D721Med (cell line): ENCODE results near the gene NAXD.

Experiments
- DNase-seq: peaks from one replicate; pipeline ENCODE4 v3.0.0; 2011; ENCODE audit warnings: low spot score; ENCODE audit not compliant: insufficient read length
- FAIRE-seq: peaks from 2 replicates; lab custom pipeline; 2011; peaks lifted over from hg19 to GRCh38; lab: Jason Lieb, UNC
- TF ChIP-seq, protein P1 (sequence below): IDR thresholded peaks from 2 replicates; pipeline ENCODE4 v1.5.1; 2012; ENCODE audit warnings: mild to moderate bottlenecking, control low read depth; ENCODE audit not compliant: insufficient read depth; ENCODE audit errors: missing control alignments

The NAXD gene

DNA sequence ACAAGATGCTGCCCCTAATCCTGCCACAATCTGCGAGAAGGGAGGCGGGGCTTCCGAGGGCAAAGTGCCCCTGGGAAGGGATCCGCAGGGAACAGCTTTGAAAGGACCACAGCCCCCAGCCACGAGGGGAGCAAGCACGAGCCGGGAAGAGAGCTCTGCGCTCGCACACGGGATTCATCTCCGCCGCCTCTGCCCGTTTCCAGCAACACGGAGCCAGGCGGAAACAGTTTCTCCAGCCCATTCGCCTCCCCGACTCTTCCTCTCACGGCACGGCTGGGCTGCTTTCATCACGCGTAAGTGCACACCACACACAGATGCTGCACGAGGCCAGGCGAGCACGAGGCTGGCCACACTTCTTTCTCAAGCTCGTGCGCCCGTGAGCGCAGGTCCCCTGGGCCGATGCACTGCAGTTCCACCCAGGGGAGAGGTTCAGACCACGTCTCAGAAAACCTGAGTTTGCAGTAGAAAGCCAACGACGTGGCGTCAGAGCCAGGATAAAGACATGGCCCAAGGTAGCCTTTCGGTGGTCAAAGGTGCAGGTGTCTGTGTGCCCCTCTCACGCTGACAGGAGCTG lies 33.6 kb downstream of the NAXD start:
- TF ChIP-seq, protein P1, sequence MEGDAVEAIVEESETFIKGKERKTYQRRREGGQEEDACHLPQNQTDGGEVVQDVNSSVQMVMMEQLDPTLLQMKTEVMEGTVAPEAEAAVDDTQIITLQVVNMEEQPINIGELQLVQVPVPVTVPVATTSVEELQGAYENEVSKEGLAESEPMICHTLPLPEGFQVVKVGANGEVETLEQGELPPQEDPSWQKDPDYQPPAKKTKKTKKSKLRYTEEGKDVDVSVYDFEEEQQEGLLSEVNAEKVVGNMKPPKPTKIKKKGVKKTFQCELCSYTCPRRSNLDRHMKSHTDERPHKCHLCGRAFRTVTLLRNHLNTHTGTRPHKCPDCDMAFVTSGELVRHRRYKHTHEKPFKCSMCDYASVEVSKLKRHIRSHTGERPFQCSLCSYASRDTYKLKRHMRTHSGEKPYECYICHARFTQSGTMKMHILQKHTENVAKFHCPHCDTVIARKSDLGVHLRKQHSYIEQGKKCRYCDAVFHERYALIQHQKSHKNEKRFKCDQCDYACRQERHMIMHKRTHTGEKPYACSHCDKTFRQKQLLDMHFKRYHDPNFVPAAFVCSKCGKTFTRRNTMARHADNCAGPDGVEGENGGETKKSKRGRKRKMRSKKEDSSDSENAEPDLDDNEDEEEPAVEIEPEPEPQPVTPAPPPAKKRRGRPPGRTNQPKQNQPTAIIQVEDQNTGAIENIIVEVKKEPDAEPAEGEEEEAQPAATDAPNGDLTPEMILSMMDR = no peak
- FAIRE-seq = no peak
- DNase-seq = peak; percentile 29

DNA sequence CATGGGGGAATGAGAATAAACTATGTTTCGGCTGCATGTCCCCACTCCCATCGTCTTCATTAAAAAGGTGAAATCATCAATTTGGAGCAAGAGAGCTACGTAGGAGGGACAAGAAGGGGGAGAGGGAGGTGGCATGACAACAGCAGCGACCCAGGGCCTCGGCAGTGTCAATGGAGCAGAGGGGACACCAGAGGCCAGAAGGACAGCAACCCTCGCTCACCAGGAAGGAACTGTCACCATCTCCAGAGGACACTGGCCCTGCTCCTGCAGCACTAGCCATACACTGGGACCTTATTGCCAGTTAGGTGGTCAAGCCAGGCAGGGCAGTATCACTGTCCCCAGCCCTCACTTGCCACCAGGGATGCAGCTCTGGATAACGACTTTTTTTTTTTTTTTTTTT lies 34.2 kb downstream of the NAXD start:
- TF ChIP-seq, protein P1 = no peak
- no peak for FAIRE-seq
- DNase-seq = no peak

DNA sequence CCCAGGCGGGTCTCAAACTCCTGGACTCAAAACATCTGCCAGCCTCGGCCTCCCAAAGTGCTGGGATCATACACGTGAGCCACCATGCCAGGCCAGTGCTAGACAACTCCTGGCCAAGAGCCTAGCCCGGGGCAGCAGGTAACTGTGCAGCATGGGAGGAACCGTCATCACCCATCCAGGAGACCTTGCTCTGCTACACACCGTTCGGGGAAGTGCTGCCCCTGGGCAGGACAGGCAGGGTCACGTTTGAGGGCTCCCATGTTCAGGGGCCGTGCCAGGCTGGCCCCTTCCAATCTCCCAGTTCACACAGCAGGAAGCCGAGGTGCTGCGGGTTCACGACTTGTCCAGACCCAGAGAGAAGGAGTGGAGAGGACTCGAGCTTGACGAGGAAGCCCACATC lies 35.1 kb downstream of the NAXD start:
- DNase-seq = no peak
- TF ChIP-seq, protein P1 = no peak
- FAIRE-seq = no peak

DNA sequence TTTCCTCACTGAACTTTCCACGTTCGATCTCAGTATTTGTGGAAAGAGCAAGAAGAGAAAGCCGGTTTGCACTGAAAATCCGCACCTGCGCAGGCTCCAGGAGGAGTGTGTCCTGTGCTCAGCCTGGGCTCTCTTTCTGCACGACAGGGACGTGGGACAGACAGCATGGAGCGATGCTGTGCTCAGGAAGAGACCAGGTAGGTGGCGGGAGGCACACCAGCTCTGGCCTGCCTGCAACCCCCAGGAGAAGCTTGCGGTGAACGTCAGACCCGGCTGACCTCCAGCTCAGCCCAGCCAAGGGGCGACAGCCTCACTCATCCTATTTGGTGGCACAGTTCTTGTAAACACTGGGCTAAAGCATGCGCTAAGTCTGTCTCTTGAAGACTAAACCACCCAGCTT lies 35.9 kb downstream of the NAXD start:
- FAIRE-seq (no peak), DNase-seq (no peak)
- TF ChIP-seq, protein P1 = no peak

DNA sequence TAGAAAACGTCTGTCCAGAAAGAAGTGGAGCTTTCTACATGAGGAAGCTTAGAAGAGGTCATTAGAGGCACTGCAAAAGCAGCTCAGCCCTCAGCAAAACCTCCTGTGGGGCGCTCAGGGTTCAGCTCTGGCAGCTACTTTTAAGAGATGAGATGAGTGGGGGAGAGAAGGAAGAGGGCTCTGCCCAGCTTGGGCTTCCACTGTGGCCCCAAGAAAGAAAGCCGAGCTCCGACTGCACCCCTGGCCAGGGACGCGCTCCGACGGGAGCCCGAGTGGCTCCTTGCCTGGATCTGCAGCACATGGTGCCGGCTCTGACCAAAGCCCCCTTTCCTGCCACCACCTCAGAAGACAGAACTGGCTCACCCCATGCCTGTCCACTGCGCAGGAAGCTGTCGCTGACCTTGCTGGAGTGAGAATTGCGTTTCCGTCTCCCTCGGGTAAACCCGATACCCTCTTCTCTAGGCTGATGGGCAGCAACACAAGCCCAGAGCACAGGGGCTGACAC lies 36.4 kb downstream of the NAXD start:
- FAIRE-seq (no peak), DNase-seq (no peak)
- TF ChIP-seq, protein P1 = no peak

DNA sequence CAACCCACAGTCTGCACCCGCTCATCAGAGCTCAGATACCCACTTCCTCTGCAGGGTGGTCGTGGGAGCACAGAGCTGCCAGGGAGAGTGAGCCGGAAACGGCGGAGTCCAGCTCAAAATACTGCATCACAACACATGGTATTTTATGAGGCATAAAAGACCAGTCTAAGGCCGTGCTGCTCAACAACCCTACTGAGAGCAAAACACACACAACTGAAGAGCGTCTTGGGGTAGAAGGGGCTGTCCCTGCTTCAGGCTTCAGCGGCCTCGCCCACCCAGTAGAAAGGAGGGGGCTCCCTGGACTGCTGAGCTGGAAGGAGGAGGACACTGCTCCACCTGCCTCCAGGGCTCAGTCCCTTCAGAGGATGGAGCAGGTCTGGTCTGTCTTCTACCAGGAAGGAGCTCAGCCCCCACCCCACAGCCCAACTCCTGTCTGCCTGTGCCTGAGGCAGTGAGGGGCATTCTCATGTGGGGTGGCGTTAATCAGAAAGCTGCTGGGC lies 36.9 kb downstream of the NAXD start:
- FAIRE-seq (no peak), DNase-seq (no peak)
- TF ChIP-seq, protein P1 = no peak

DNA sequence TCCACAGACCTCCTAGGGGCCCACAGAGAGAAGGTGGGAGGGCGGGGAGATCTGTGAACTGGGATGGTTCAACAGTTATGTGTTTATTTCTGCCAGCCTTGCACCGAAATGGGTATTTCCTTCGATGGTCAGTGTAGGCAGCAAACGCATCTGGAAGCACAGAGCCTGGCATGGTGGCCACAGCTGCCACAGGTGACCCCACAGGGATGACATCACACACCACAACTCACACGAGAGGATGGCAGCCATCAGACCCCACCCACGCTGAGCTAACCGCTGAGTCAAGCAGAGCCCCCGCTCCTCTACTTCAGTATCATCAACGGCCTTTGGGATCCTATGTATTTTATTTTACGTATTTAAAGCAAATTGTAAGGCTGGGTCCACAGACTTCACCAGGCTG lies 37.4 kb downstream of the NAXD start:
- TF ChIP-seq, protein P1 = no peak
- no peak for FAIRE-seq
- no peak for DNase-seq
